A549 (cell line): Measurements from ENCODE around the gene UACA. TPM values are rescaled to one million over a fixed set of nuclear protein-coding genes. Genes with fewer than 3 reads are reported as not detected.

ENCODE experiments used
- ATAC-seq, 2 experiments: fragments of 200-7000 bp in 1 of 2; fragments of >200 bp in 1 of 2; cut with Nextera tagmentation in 1 of 2; cut with Tn5 transposase in 1 of 2; 3 replicates each; pipeline versions ENCODE4 v1.8.0 to v1.9.1; 2018 to 2020; ENCODE audit warnings: mild to moderate bottlenecking in 1 of 2, moderate library complexity in 1 of 2
- CTCF ChIA-PET: fragments of 300-600 bp; sonication (Branson Sonifier 250); formaldehyde crosslinking; extraction: SDS; loops from one replicate; lab custom pipeline; 2021; ENCODE audit warnings: antibody characterized with exemption, inconsistent platforms; lab: Yijun Ruan, JAX
- POLR2A ChIA-PET: fragments of 350-600 bp; formaldehyde crosslinking; extraction: SDS; loops from one replicate; lab custom pipeline; 2021; ENCODE audit warnings: antibody characterized with exemption, inconsistent platforms; lab: Yijun Ruan, JAX
- DNase-seq, 2 experiments: peaks; one replicate each; pipeline versions ENCODE4 v3.0.0 to v3.0.0-alpha.2; 2011 to 2016; ENCODE audit warnings: low read depth in 1 of 2, low spot score in 1 of 2
- FAIRE-seq: peaks from 2 replicates; lab custom pipeline; 2011; peaks lifted over from hg19 to GRCh38; lab: Jason Lieb, UNC
- H3K27ac ChIP-seq, 2 experiments: fragments of >200 bp; sonication (Bioruptor Twin); formaldehyde crosslinking; 3 replicates each; pipeline ENCODE4 v1.5.1; 2016 to 2017
- H3K4me1 ChIP-seq: fragments of >200 bp; sonication (Bioruptor Twin); formaldehyde crosslinking; 3 replicates; pipeline ENCODE4 v1.6.1; 2016
- H3K4me2 ChIP-seq: fragments of >200 bp; sonication (Bioruptor Twin); formaldehyde crosslinking; 3 replicates; pipeline ENCODE4 v1.6.1; 2016
- H3K4me3 ChIP-seq: fragments of >200 bp; sonication (Bioruptor Twin); formaldehyde crosslinking; 3 replicates; pipeline ENCODE4 v1.5.1; 2016
- H3K9me3 ChIP-seq: fragments of >200 bp; sonication (Bioruptor Twin); formaldehyde crosslinking; 3 replicates; pipeline ENCODE4 v1.6.1; 2016
- ATOH8 ChIP-seq: fragments of 250-450 bp; sonication (Bioruptor Pico); IDR thresholded peaks from 2 replicates; pipeline ENCODE4 v1.5.0; 2020; ENCODE audit warnings: low read depth, mild to moderate bottlenecking, moderate library complexity
- BCL3 ChIP-seq: fragments of >200 bp; sonication (Bioruptor Twin); formaldehyde crosslinking; IDR thresholded peaks from 3 replicates; pipeline ENCODE4 v1.6.1; 2016
- CTCF ChIP-seq: fragments of >200 bp; sonication (Bioruptor Twin); formaldehyde crosslinking; IDR thresholded peaks from 3 replicates; pipeline ENCODE4 v1.5.1; 2016
- E2F6 ChIP-seq: IDR thresholded peaks from 2 replicates; pipeline ENCODE4 v1.6.1; 2012; ENCODE audit warnings: low read depth, borderline replicate concordance
- EHF ChIP-seq: fragments of 250-450 bp; sonication (Bioruptor Pico); IDR thresholded peaks from 2 replicates; pipeline ENCODE4 v1.5.0; 2020; ENCODE audit warnings: mild to moderate bottlenecking
- EHMT2 ChIP-seq: fragments of 200-600 bp; sonication (generic); IDR thresholded peaks from 2 replicates; pipeline ENCODE4 v1.6.1; 2016; ENCODE audit warnings: antibody characterized with exemption, low read depth, mild to moderate bottlenecking, moderate library complexity
- FOSL2 ChIP-seq, 2 experiments: fragments of 450-650 bp in 1 of 2; fragments of >200 bp in 1 of 2; sonication (Bioruptor Twin) in 1 of 2; formaldehyde crosslinking; IDR thresholded peaks; 2 replicates each; pipeline versions ENCODE4 v1.5.0 to v1.6.1; 2016 to 2020; ENCODE audit warnings: mild to moderate bottlenecking in 1 of 2, moderate library complexity in 1 of 2
- FOXS1 ChIP-seq: fragments of 250-450 bp; sonication (Bioruptor Pico); IDR thresholded peaks from 2 replicates; pipeline ENCODE4 v1.5.0; 2020; ENCODE audit warnings: mild to moderate bottlenecking, moderate library complexity
- HDAC2 ChIP-seq: fragments of 200-600 bp; sonication (generic); IDR thresholded peaks from 2 replicates; pipeline ENCODE4 v1.6.1; 2016
- HES2 ChIP-seq: fragments of >200 bp; sonication (Bioruptor Twin); formaldehyde crosslinking; IDR thresholded peaks from 2 replicates; pipeline ENCODE4 v1.6.1; 2016
- HEYL ChIP-seq: fragments of 250-450 bp; sonication (Bioruptor Pico); IDR thresholded peaks from 2 replicates; pipeline ENCODE4 v1.8.0; 2021; ENCODE audit warnings: mild to moderate bottlenecking, moderate library complexity
- JUN ChIP-seq, 2 experiments: fragments of >200 bp; sonication (Bioruptor Twin); formaldehyde crosslinking; IDR thresholded peaks; 2 replicates in 1 of 2; 3 replicates in 1 of 2; pipeline ENCODE4 v1.6.1; 2016 to 2017
- KDM5A ChIP-seq: fragments of 200-600 bp; sonication (generic); IDR thresholded peaks from 2 replicates; pipeline ENCODE4 v1.6.1; 2016; ENCODE audit warnings: antibody characterized with exemption, mild to moderate bottlenecking
- MAX ChIP-seq: IDR thresholded peaks from 2 replicates; pipeline ENCODE4 v1.6.1; 2012
- MAZ ChIP-seq: fragments of 150-350 bp; IDR thresholded peaks from 2 replicates; pipeline ENCODE4 v1.6.1; 2014; ENCODE audit warnings: antibody characterized with exemption, low read depth, low read length, borderline replicate concordance
- MYC ChIP-seq: IDR thresholded peaks from 2 replicates; pipeline ENCODE4 v1.6.1; 2012; ENCODE audit warnings: mild to moderate bottlenecking, inconsistent platforms, low read length, improper control_type of control experiment, borderline replicate concordance
- NPAS2 ChIP-seq: fragments of 250-450 bp; sonication (Bioruptor Pico); IDR thresholded peaks from 2 replicates; pipeline ENCODE4 v1.8.0; 2022; ENCODE audit warnings: mild to moderate bottlenecking, moderate library complexity, borderline replicate concordance
- NR3C1 ChIP-seq: fragments of >200 bp; sonication (Bioruptor Twin); formaldehyde crosslinking; IDR thresholded peaks from 3 replicates; pipeline ENCODE4 v1.6.1; 2017
- PBX3 ChIP-seq: IDR thresholded peaks from 2 replicates; pipeline ENCODE4 v1.6.1; 2012
- PHF8 ChIP-seq: fragments of 200-600 bp; sonication (generic); IDR thresholded peaks from 2 replicates; pipeline ENCODE4 v1.6.1; 2016; ENCODE audit warnings: low read depth, mild to moderate bottlenecking, antibody characterized with exemption, moderate library complexity, borderline replicate concordance
- POLR2A ChIP-seq: IDR thresholded peaks from 2 replicates; pipeline ENCODE4 v1.6.1; 2012; ENCODE audit warnings: mild to moderate bottlenecking, low read length
- POLR2AphosphoS2 ChIP-seq: conservative IDR thresholded peaks from 2 replicates; pipeline ENCODE4 v1.6.1; 2012; ENCODE audit warnings: low read length, improper control_type of control experiment, inconsistent platforms
- RAD21 ChIP-seq, 2 experiments: fragments of >200 bp in 1 of 2; sonication (Bioruptor Twin) in 1 of 2; formaldehyde crosslinking in 1 of 2; IDR thresholded peaks in 1 of 2; conservative IDR thresholded peaks in 1 of 2; 2 replicates in 1 of 2; 3 replicates in 1 of 2; pipeline ENCODE4 v1.6.1; 2012 to 2018; ENCODE audit warnings: inconsistent platforms in 1 of 2
- RFX5 ChIP-seq: fragments of 450-650 bp; IDR thresholded peaks from 2 replicates; pipeline ENCODE4 v1.7.1; 2014; ENCODE audit warnings: antibody characterized with exemption, mild to moderate bottlenecking, moderate library complexity
- TP53 ChIP-seq: fragments of 250-450 bp; sonication (Bioruptor Pico); IDR thresholded peaks from 2 replicates; pipeline ENCODE4 v1.5.0; 2021; ENCODE audit warnings: mild to moderate bottlenecking, moderate library complexity
- USF2 ChIP-seq: fragments of 450-650 bp; IDR thresholded peaks from 2 replicates; pipeline ENCODE4 v1.6.1; 2014; ENCODE audit warnings: antibody characterized with exemption
- ZFP36 ChIP-seq: fragments of 450-650 bp; IDR thresholded peaks from 2 replicates; pipeline ENCODE4 v1.6.1; 2014; ENCODE audit warnings: borderline replicate concordance; ENCODE audit not compliant: partially characterized antibody
- ZNF302 ChIP-seq: fragments of 250-450 bp; sonication (Bioruptor Pico); IDR thresholded peaks from 2 replicates; pipeline ENCODE4 v1.9.0; 2021; ENCODE audit warnings: inconsistent platforms, mild to moderate bottlenecking, moderate library complexity
- WGBS: methylation state at CpG from one replicate; pipeline ENCODE4 v1.1.6; 2017; ENCODE audit errors: missing lambda C conversion rate; 5-methylcytosine and 5-hydroxymethylcytosine counted together
- polyA minus RNA-seq: library from RNA; depleted of rRNA, polyadenylated mRNA; stranded (reverse); fragments of >200 nt; gene quantifications from 2 replicates; pipeline ENCODE4 v1.2.3, GENCODE V29; 2011; rRNA and poly(A)+ RNA removed
- polyA plus RNA-seq, 4 experiments: library from polyadenylated mRNA; depleted of rRNA in 3 of 4; stranded (reverse); fragments of >200 nt; fragmentation: RNase III in 1 of 4; extraction: RNeasy Plus Mini Kit Qiagen cat#74134 plus additional on column Dnase treatment in 1 of 4; gene quantifications; 2 replicates in 3 of 4; 3 replicates in 1 of 4; pipeline ENCODE4 v1.2.3, GENCODE V29; 2011 to 2017

The UACA gene
- polyA plus RNA-seq (2011; rRNA removed) = 80.4 and 81.1 TPM in 2 replicates
- 15.8 and 18.6 TPM in 2 replicates for polyA plus RNA-seq (2012; cell fraction: cytosol; rRNA removed)
- 46.7 and 59.5 TPM in 2 replicates for polyA plus RNA-seq (2012; cell fraction: nucleus; rRNA removed)
- polyA plus RNA-seq (2017; fragmentation: RNase III; extraction: RNeasy Plus Mini Kit Qiagen cat#74134 plus additional on column Dnase treatment) = 31.9 to 39.4 TPM (median 33.5 TPM) in 3 replicates
- polyA minus RNA-seq = 207 and 228 TPM in 2 replicates

GRCh38 chr15:70763120-70763949 is at the start of gene UACA:
UACA (minus strand) TSS chr15:70763558; CDS start chr15:70763407, 151 bp downstream.
- peak within 1 kb of the TSS; percentile 92 to 95 for H3K27ac ChIP-seq
- H3K4me3 ChIP-seq = peak within 1 kb of the TSS; percentile 93
- H3K9me3 ChIP-seq = no peaks in the 10 kb centered on the region
- ChIA-PET POLR2A (interaction anchor here (0.6 to 1.5 kb wide), 19 partner anchors 12 to 111 kb away, joined by 3 to 13 read pairs (median 4); partner anchors contain the start of gene LARP6), CTCF (interaction anchor here (0.7 to 3.5 kb wide), 6 partner anchors 10 to 100 kb away, joined by 3 to 35 read pairs (median 4); no protein-coding TSS in a partner anchor)
- peaks cover 48% of the 10 kb centered on the region for H3K4me1 ChIP-seq
- 1% methylated on average over 55 of the region's 79 CpGs for WGBS
- DNase-seq (peak; percentile 98 to 99), FAIRE-seq (peak; percentile 96), ATAC-seq (peak; percentile 92 to 95)
- H3K4me2 ChIP-seq = peak within 1 kb of the TSS; percentile 90
- TF ChIP-seq MAX = peak; percentile 69
- TF ChIP-seq HDAC2 = no peak
- TF ChIP-seq ZNF302 = no peak
- no peak for TF ChIP-seq NR3C1
- TF ChIP-seq E2F6 = peak; percentile 62; the same call in 1 of the 2 replicates
- TF ChIP-seq FOSL2 (IDR thresholded peaks at IDR 0.05) = no peak
- no peak for TF ChIP-seq FOSL2 (CRISPR knock-in tag; IDR thresholded peaks at IDR 0.05)
- TF ChIP-seq HEYL (CRISPR knock-in tag) = no peak
- TF ChIP-seq MYC = peak; percentile 51
- TF ChIP-seq BCL3 = peak; percentile 81
- peak; percentile 73 for TF ChIP-seq USF2
- TF ChIP-seq CTCF = no peak
- TF ChIP-seq ZFP36 = no peak
- no peak for TF ChIP-seq MAZ
- no peak for TF ChIP-seq EHMT2
- 0 out of 2 replicates have a peak, but pooled peaks have one; percentile 30 for TF ChIP-seq RFX5
- TF ChIP-seq JUN (IDR thresholded peaks at IDR 0.05) = peak in 1 of 2 experiments; percentile 88; a peak in 3 of 5 replicates
- TF ChIP-seq TP53 (CRISPR knock-in tag) = no peak
- no peak for TF ChIP-seq KDM5A
- TF ChIP-seq RAD21 (conservative IDR thresholded peaks at IDR 0.05 in 1 of 2, IDR thresholded peaks at IDR 0.05 in 1 of 2) = peak; percentile 13 to 18; a peak in 3 of 5 replicates
- no peak for TF ChIP-seq POLR2AphosphoS2
- peak; percentile 91 for TF ChIP-seq POLR2A
- no peak for TF ChIP-seq ATOH8 (CRISPR knock-in tag)
- TF ChIP-seq FOXS1 (CRISPR knock-in tag) = no peak
- TF ChIP-seq NPAS2 (CRISPR knock-in tag) = no peak
- peak; percentile 53; the same call in 1 of the 2 replicates for TF ChIP-seq PHF8
- no peak for TF ChIP-seq EHF (CRISPR knock-in tag)
- no peak for TF ChIP-seq HES2
- TF ChIP-seq PBX3 = peak; percentile 72; the same call in 1 of the 2 replicates
